Measurements from ENCODE around the gene GARIN1A.

The GARIN1A gene

GRCh38 chr7:128691227-128691626 is 19.1 kb downstream of the GARIN1A start:
- H3K4me1 ChIP-seq (ENCODE audit: control insufficient read depth, insufficient read depth, low read length) = peaks cover 4% of the 10 kb centered on the region
- no peaks in the 10 kb centered on the region for H3K36me3 ChIP-seq (ENCODE audit: control insufficient read depth in 2 of 2, insufficient read depth in 1 of 2, low read length in 2 of 2)
- CTCF ChIA-PET = no interaction called here
- POLR2A ChIA-PET = no interaction called here
- H3K27ac ChIP-seq (ENCODE audit: extremely low read depth, low read depth, low read length) = no peak overlapping the region
- H3K4me3 ChIP-seq (ENCODE audit: low read depth, low read length) = no peak overlapping the region
- TF ChIP-seq KLF1 (tag by site-specific recombination; IDR thresholded peaks at IDR 0.05) (no peak), ZBTB11 (tag by site-specific recombination; conservative IDR thresholded peaks at IDR 0.05; ENCODE audit: low read depth) (no peak), ZNF843 (tag by site-specific recombination; IDR thresholded peaks at IDR 0.05) (no peak), TRIM28 (IDR thresholded peaks at IDR 0.05; ENCODE audit: borderline replicate concordance, low read length) (no peak), SCRT1 (tag by site-specific recombination; IDR thresholded peaks at IDR 0.05; ENCODE audit: borderline replicate concordance) (no peak), ZNF221 (tag by site-specific recombination; IDR thresholded peaks at IDR 0.05; ENCODE audit: borderline replicate concordance) (no peak), PRDM4 (tag by site-specific recombination; IDR thresholded peaks at IDR 0.05) (no peak), ZNF433 (tag by site-specific recombination; IDR thresholded peaks at IDR 0.05; ENCODE audit: low read depth) (no peak), ZNF302 (tag by site-specific recombination; IDR thresholded peaks at IDR 0.05; ENCODE audit: low read depth) (no peak), GLIS1 (tag by site-specific recombination; IDR thresholded peaks at IDR 0.05) (no peak), ZNF621 (tag by site-specific recombination; IDR thresholded peaks at IDR 0.05) (no peak), ZNF132 (tag by site-specific recombination; IDR thresholded peaks at IDR 0.05; ENCODE audit: borderline replicate concordance) (no peak), ZNF391 (tag by site-specific recombination; IDR thresholded peaks at IDR 0.05; ENCODE audit: borderline replicate concordance, low read depth) (no peak)
- H3K9me3 ChIP-seq (ENCODE audit: control insufficient read depth, insufficient read depth, low read depth, low read length) = no peaks in the 10 kb centered on the region

GRCh38 chr7:128692623-128693270 is 20.7 kb downstream of the GARIN1A start:
- Histone ChIP-seq H3K4me1 (ENCODE audit: control insufficient read depth, insufficient read depth, low read length) (peaks cover 4% of the 10 kb centered on the region), H3K36me3 (ENCODE audit: control insufficient read depth in 2 of 2, insufficient read depth in 1 of 2, low read length in 2 of 2) (no peaks in the 10 kb centered on the region), H3K4me3 (ENCODE audit: low read depth, low read length) (no peak overlapping the region), H3K9me3 (ENCODE audit: control insufficient read depth, insufficient read depth, low read depth, low read length) (no peaks in the 10 kb centered on the region), H3K27ac (ENCODE audit: extremely low read depth, low read depth, low read length) (no peak overlapping the region)
- ChIA-PET POLR2A (interaction anchor here (1.0 kb wide), 1 partner anchor 46 kb away, joined by 3 read pairs; no protein-coding TSS in a partner anchor), CTCF (no interaction called here)
- TF ChIP-seq SP7 (tag by site-specific recombination; IDR thresholded peaks at IDR 0.05) (peak; percentile 67; the same call in 1 of the 2 replicates), ZNF600 (tag by site-specific recombination; IDR thresholded peaks at IDR 0.05) (peak; percentile 53; the same call in 1 of the 2 replicates), ZBTB17 (tag by site-specific recombination; IDR thresholded peaks at IDR 0.05) (peak; percentile 87), ZNF660 (tag by site-specific recombination; IDR thresholded peaks at IDR 0.05) (no peak), ZNF335 (tag by site-specific recombination; conservative IDR thresholded peaks at IDR 0.05) (peak; percentile 73), PRDM4 (tag by site-specific recombination; IDR thresholded peaks at IDR 0.05) (0 out of 2 replicates have a peak, but pooled peaks have one; percentile 15), FEZF1 (tag by site-specific recombination; IDR thresholded peaks at IDR 0.05) (peak; percentile 41; the same call in 1 of the 2 replicates), PRDM6 (tag by site-specific recombination; IDR thresholded peaks at IDR 0.05) (0 out of 2 replicates have a peak, but pooled peaks have one; percentile 50), HOXD13 (CRISPR knock-in tag; IDR thresholded peaks at IDR 0.05; ENCODE audit: borderline replicate concordance) (no peak), OSR2 (tag by site-specific recombination; IDR thresholded peaks at IDR 0.05) (peak; percentile 51; the same call in 1 of the 2 replicates), ZNF184 (tag by site-specific recombination; IDR thresholded peaks at IDR 0.05) (no peak)

Measured in HEK293 (cell line).